GM19438 (cell line): ENCODE results near the gene FXYD5.
A peak's percentile ranks its signal among the peaks of the same experiment; 100 is the strongest.

Experiments used
- ATAC-seq: cut with Tn5 transposase; IDR thresholded peaks from one replicate; pipeline ENCODE4 v1.9.1; 2021; ENCODE audit warnings: low read depth; ENCODE audit not compliant: unreplicated experiment

FXYD5 gene

DNA sequence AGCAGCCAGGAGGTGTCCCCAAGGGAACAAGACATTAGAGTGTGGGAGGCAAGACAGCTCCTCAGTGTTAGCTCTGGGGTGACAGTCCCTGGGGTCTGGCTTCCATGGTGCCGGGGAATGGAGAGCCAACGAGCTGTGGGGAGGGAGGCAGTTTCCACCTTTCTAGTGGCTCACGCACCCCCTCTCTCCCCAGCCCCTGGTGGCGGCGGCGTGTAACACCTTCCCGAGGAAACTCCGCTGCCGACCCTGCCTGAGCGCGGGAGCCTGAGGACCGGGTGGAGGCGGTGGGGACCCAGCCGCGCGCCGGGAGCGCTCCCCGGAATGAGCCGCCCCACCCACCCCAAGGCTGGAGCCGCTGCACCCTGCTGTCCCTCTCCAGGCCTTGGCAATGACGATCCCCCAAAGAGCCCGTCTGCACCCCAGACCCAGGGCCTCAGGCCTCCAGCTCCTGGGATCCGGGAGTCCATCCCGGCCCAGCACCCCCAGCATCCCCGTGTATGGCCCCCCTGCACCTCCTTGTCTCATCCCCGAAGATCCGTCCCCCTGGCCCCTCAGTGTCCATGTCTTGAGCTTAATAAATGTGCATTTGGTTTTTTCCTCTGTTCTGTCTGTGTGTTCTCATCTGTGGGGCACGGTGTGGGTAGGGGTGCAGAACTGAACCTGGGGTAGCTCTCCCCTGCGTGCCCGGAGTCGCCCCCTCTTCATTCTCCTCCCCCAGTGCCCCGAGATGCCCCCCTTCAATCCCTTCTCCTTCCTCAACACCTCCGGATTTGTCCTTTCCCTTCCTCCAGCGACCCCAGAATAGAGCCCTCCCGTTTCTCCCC lies 622 bp upstream of the FXYD5 start:
- ATAC-seq = no peak

DNA sequence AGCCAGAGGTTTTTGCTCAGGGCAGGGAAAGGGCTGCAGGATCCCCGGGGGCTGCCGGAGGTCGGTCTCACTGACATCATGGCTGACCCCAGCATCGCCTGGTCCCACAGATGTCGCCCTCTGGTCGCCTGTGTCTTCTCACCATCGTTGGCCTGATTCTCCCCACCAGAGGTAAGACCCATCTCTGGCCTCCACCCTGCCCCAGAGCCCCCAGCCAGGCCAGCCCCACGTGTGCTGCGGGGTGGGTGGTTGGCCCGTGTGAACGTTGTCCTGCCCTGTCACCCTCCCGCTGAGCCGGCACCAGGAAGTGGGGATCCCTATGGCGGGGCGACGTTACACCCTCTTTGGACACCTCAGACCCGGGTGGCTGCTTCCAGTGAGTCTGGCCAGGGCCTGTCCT lies 906 bp downstream of the FXYD5 start:
- ATAC-seq = peak; percentile 37

DNA sequence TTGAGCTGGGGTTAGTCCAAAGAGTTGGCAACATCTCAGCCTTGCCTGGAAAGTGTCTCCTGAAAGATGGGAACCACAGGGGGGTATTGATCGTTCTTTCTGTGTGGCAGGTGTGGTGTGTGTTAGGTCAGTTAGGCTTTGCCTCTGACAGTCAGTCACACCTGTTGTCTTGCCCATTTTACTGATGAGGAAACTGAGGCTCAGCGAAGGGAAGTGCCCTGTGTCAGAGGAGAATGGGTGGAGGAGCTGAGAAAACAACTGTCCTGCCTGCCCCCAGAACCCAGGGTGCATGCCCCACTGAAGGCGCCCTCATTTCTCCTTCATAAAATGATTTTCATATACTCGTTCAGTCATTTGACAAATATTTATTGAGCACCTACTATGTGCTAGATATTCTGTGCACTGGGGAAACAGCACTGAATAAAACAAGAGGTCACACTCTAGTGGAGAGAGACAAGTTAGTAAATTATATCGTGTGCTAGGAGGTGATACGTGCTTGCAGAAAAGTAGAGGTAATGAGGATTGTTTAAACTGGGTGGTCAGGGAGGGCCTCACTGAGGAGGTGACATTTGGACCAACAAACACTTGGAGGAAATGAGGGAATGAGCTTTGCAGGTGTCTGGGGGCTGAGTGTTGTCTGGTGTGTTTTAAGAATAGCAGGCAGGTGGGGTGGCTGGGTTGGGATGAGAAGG lies 1.6 kb downstream of the FXYD5 start:
- ATAC-seq = no peak

DNA sequence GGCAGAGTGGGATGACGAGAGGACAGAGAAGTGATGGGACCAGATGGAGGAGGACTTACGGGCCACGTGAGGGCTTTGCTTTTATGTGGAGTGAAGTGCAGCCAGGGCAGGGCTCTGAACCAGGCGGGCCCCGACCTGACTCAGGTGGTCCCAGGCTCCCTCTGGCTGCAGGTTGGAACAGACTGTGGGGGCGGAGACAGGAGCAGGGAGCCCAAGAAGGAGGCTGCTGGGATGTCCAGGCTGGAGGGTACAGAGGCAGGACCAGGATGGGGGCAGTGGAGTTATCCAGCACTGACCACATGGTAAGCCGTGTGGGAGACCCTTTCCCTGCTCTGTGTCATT lies 2.1 kb downstream of the FXYD5 start:
- no peak for ATAC-seq

DNA sequence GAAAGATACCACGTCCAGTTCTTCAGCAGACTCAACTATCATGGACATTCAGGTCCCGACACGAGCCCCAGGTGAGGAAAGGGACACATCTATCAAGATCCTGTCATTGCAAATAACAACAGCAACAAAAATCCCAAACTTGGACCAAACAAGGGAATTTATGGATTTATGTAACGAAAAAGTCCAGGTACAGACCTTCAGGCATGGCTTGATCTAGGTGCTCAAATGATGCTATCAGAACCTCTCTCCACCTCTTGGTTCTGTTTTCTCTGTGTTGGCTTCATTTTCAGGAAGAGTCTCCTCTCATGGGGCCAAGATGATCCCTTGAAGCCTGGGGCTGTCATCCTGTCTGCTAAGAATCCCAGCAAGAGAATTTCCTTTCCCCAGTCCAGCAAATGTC lies 2.9 kb downstream of the FXYD5 start:
- ATAC-seq = no peak

DNA sequence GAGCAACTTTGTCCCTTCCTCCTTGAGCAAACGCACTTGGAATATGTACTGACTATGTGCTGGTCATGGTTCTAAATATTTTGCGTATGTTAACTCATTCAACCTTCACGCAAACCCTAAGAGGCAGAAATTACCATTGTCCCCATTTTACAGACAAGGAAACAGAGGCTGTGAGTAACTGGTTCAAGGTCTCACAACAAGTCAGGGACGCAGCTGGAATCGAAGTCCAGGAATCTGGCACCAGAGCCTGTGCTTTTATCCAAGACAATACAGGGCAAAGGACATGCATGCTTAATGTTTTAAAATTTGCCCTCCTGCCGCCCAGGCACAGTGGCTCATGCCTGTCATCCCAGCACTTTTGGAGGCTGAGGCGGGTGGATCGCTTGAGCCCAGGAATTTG lies 5.1 kb downstream of the FXYD5 start:
- no peak for ATAC-seq

DNA sequence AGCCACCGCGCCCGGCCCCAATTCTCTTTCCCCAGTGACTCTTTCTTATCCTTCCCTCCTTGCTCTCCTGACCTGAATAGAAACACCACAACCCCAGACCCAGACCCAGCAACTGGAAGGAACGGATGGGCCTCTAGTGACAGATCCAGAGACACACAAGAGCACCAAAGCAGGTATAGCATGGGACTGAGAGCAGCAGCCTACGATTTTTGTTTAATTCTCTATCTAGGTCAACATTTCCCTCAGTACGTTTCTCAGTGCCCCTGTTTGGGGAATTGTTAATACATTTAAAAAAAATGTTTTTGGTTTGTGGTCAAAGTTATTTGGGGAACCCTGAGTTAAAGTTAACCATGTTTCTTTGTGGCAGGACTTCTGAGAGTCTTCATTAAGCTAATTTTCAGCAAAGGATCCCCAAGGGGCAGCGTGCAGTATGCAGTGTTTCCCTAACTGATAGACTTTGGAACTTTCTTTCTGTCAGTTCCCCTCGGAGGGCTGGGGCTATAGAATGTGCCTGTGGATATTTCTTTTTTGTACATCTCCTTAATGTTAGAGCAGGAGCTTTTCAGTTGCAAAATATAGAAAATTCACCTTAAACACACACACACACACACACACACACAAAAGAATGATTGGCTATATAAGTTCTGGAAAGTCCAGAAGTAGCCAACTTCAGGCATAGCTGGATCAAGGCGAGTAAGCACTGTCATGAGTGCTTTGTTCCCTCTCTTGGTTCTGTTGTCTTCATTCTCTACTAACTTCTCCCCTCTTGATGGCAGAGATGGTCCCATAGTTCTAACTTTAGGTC lies 6.3 kb downstream of the FXYD5 start:
- no peak for ATAC-seq

DNA sequence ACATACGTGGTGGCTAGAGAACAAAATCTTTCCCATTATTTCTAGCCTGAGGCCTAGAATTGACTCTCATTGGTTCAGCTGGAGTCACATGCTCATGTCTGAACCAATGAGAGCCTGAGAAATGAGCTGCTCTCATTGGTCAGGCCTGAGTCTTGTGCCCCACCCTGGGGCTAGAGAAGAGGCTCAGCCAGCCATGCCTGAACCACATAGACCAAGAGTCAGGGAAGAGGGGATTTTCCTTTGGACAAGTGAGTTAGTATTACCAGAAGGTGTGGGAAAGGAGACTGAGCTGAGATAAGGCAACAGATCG lies 6.9 kb downstream of the FXYD5 start:
- ATAC-seq = no peak

DNA sequence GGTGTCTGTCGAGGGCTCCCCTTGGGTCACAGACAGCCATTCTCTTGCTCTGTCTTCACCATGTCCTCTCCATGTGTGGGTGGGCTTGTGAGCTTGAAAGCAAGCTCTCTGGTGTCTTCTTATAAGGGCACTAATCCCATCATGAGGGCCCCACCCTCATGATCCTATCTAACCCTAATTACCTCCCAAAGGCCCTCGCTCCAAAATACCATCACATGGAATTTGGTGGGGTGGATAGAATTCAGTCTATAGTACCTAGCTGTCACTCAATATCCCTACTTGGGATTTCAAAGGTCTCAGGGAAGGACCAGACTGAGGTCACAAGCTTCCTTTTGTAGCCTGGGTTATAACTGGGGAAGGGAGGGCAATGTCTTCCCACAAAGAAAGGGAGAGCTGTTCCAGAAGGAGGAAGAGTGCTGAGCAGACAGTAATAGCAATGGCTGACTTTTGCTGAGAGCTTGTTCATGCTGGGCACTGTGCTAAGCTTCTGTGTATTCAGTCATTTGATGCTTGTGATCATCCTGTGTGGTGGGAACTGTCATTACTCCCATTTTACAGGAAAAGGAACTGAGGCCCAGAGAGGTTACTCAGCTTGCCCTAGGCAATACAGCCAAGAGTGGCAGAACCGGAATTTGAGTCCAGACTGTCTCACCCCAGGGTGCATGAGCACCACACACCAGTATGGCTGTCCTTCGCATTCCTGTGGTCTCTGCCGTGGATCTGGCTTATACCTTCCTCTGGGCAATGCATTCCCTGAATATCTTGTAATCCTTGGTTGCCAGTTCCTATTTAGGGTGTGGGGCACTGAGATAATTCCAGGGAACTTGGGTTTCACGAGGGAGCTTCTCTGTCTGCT lies 8.2 kb downstream of the FXYD5 start:
- ATAC-seq = no peak

DNA sequence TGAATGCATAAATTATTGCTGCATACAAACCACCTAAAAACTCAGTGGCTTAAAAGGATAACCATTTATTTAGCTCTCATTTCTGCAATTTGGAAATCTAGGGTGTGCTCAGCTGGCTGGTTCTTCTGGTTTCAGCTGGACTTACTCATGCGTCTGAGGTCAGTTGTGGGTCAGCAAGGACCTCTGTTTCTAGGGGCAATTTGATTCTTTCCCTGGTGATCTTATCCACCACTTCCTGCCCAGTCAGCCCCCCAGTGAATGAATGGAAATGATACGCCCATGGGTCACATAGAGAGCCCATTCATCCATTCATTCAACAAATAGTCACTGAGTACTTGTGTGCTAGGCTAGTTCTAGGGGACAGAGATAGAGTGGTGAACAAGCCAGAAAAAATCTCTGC lies 9.9 kb downstream of the FXYD5 start:
- ATAC-seq = no peak

DNA sequence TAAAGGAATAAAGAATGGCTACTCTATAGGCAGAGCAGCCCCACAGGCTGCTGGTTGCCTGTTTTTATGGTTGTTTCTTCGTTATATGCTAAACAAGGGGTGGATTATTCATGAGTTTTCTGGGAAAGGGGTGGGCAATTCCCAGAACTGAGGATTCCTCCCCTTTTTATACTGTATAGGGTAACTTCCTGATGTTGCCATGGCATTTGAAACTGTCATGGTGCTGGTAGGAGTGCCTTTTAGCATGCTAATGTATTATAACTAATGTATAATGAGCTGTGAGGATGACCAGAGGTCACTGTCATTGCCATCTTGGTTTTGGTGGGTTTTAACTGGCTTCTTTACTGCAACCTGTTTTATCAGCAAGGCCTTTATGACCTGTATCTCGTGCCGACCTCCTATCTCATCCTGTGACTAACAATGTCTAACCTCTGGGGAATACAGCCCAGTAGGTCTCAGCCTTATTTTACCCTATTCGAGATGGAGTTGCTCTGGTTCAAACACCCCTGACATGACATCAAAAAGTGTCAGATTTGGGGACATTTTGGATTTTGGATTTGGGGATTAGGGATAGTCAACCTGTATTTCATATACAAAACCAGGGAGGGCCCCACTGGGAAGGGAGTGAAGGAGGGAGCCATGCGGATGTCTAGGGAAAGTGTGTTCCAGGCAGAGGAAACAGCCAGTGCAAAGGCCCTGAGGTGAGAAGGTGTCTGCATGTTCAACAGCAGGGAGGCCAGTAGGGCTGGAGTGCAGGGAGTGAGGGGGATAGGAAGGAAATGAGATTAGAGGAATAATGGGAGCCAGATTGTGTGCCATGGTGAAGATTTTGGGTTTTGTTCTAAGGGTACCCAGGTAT lies 10.9 kb downstream of the FXYD5 start:
- ATAC-seq = no peak

DNA sequence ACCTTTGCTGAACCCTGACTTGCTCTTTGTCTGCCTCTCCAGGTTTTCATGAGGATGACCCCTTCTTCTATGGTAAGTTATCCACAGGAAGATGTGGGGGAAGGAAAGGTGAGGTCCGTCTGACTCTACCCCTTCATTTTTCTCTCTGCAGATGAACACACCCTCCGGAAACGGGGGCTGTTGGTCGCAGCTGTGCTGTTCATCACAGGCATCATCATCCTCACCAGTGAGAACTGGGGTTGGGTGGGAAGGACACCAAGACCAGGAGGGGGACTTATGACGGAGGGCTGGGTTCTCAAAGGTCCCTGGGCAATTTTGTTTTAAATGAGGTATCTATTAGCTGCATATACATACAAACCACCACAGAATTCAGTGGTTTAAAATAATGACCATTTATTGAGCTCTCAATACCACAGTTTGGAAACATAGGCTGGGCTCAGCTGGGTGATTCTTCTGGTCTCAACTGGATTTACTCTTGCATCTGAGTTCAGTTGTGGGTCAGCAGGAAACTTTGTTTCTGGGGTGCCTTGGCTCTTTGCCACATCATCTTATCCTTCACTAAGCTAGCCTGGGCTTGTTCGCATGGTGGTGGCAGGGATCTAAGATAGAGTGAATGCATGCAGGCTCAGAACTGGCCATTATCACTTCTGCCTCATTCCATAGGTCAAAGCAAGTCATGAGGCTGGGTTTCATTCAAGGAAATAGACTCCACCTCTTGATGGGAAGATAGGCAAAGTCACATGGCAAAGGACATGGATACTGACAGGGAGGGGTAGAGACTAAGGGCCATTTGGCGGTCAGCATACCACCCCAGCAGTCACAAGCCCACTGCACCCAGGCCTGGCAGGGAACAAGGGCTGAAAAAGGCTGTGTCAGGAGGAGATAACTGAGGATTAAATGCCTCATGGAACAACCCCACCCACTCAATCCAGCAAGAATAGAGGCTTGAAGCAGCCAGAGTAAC lies 11.8 kb downstream of the FXYD5 start:
- no peak for ATAC-seq

DNA sequence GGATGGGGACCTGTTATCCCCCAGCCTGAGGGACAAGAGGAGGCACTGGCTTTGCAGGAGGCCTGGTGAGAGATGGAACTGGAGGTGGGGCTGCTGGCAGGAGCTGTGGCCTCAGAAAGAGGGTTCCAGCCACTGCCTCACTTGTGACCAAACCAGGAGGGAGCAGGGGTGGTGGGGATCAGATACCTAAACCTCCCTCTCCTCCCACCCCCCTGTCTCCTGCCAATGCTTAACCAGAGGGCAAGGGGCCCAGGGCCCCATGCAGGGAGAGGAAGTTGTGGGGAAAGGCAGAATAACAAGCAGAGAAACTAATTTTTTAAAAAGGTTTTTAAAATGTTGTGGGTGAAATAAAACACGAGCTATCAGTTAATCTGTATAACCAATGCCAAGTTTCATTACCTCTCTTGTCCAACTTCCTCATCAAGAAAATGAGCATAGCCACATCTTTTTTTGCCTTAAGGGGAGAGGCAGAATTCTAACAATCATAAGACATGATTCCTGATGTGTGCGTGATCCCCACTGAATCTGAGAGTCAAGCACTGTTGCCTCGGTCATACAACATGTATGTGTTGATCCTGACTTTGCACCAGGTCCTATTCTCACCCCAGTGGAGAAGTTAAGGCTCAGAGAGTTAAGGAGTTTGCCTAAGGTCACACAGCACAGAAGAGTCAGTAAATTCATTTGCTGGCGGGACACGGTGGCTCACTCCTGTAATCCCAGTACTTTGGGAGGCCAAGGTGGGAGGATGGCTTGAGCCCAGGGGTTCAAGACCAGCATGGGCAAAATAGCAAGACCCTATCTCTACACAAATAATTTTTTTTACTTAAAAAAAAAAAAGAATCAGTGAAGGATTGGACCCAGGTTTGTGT lies 12.9 kb downstream of the FXYD5 start:
- no peak for ATAC-seq

DNA sequence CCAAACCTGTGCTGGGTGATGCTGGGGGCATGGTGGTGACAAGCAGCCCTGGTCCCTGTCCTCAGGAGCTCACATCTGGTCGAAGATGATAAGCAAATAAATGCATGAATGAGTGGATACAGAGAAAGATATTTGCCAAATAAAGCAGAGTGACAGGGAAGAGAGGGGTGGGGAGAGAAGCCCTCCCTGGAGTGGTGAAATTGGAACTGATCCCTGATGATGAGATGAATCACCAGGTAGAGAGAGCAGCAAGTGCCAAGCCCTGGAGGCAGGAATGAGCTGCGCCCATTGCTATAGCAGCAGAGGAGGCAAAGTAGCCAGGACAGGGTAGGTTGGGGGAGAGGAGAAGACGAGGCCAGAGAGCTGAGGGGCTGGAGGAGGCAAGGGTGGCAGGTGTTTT lies 13.7 kb downstream of the FXYD5 start:
- no peak for ATAC-seq

DNA sequence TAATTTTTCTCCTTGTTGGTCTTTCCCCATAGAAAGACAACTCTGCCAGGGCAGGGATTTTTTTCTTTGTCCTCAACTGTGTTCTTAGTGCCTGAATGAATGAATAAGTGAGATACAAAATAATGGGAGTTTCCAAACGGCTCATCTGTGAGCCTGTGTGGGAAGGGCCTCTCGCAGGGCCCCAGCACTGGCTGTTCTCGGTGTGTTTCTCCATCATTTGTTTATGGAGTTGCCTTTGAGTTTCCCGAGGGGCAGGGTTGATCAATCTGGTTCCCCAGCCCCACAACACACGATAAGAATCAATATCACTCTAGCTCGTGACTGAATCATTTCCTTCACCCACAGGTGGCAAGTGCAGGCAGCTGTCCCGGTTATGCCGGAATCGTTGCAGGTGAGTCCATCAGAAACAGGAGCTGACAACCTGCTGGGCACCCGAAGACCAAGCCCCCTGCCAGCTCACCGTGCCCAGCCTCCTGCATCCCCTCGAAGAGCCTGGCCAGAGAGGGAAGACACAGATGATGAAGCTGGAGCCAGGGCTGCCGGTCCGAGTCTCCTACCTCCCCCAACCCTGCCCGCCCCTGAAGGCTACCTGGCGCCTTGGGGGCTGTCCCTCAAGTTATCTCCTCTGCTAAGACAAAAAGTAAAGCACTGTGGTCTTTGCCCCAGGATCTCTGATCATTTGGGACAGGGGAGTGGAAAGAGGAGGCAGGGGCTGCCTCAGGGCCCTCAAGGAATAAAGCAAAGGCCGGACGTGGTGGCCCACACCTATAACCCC lies 14.9 kb downstream of the FXYD5 start:
- no peak for ATAC-seq

DNA sequence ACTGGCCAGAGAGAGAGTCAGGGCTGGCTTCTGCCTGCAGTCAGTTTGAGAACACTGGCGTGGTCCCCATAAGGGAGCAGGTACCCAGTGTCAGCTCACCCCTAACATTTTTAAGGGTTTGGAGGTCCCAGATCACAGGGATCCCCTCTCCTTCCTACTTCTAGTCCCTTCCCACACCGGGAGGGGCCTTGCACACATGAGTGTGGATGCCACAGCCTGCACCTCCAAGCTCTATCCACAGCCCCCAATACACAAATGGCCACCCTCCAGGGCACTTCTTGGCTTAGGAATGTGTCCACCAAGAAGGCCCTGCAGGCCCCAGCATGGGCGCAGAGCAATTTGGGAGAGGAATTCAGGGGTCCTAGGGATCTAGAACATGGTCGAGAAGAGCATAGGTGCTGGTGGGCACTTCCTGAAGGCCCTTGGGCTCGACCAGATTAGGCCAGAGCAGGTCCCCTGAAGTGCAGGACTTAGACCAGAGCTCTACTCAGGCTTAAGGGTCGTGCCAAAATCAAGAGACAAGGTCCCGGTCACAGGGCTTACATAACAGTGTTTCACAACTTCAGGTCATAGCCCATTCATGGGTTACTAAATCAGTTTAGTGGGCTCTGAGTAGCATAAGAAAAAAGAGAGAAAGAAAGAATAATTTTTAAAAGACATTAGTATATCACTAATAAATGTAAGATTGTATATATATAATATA lies 16.0 kb downstream of the FXYD5 start:
- ATAC-seq = no peak
